Cortex of kidney (tissue), 1 donor: ENCODE results near the gene AARS1.
"Not testable (repeated sequence)": the region's sequence is repeated elsewhere in the genome, so short reads cannot be mapped to it uniquely, and the experiment has no call there.

ENCODE experiments used
- DNase-seq: peaks from one replicate; lab custom pipeline; 2025; lab: John Stamatoyannopoulos, UW

Gene AARS1

GRCh38 chr16:70271696-70272095 lies 17.6 kb downstream of the AARS1 start:
- DNase-seq = no peak

GRCh38 chr16:70270176-70270575 lies 19.1 kb downstream of the AARS1 start:
- no peak for DNase-seq

GRCh38 chr16:70269471-70269870 lies 19.8 kb downstream of the AARS1 start:
- DNase-seq = no peak

- DNase-seq = not testable (repeated sequence)
Measured at GRCh38 chr16:70267922-70268321, 21.4 kb downstream of the AARS1 start.

GRCh38 chr16:70267516-70267915 lies 21.8 kb downstream of the AARS1 start:
- DNase-seq = no peak

- DNase-seq = not testable (repeated sequence)
Measured at GRCh38 chr16:70259903-70260302, 29.4 kb downstream of the AARS1 start.

- no peak for DNase-seq
Measured at GRCh38 chr16:70258946-70259345, 30.4 kb downstream of the AARS1 start.

GRCh38 chr16:70258065-70258464 lies 31.2 kb downstream of the AARS1 start:
- no peak for DNase-seq

GRCh38 chr16:70257391-70257790 lies 31.9 kb downstream of the AARS1 start:
- DNase-seq = no peak

GRCh38 chr16:70255574-70255973 lies 33.7 kb downstream of the AARS1 start:
- no peak for DNase-seq

- DNase-seq = no peak
Measured at GRCh38 chr16:70254965-70255286, 34.4 kb downstream of the AARS1 start.

- no peak for DNase-seq
Measured at GRCh38 chr16:70254180-70254964, 34.9 kb downstream of the AARS1 start.

GRCh38 chr16:70253291-70254106 lies 35.8 kb downstream of the AARS1 start:
- no peak for DNase-seq

- no peak for DNase-seq
Measured at GRCh38 chr16:70252355-70252988, 36.8 kb downstream of the AARS1 start.

- DNase-seq = no peak
Measured at GRCh38 chr16:70251629-70252354, 37.5 kb downstream of the AARS1 start, which contains the start of gene EXOSC6. EXOSC6 (minus strand) TSS chr16:70251940; CDS start chr16:70251900, 40 bp downstream.

GRCh38 chr16:70250748-70251628 lies 38.3 kb downstream of the AARS1 start:
- no peak for DNase-seq

GRCh38 chr16:70249697-70250096 lies 39.6 kb downstream of the AARS1 start:
- DNase-seq = not testable (repeated sequence)

GRCh38 chr16:70238773-70239172 lies 50.5 kb downstream of the AARS1 start:
- DNase-seq = not testable (repeated sequence)

GRCh38 chr16:70231831-70232230 lies 57.5 kb downstream of the AARS1 start:
- DNase-seq = not testable (repeated sequence)

GRCh38 chr16:70226024-70226423 lies 63.3 kb downstream of the AARS1 start:
- not testable (repeated sequence) for DNase-seq

GRCh38 chr16:70225430-70225829 lies 63.9 kb downstream of the AARS1 start:
- DNase-seq = not testable (repeated sequence)
